ENCODE results near the gene CCDC92B.

DNA sequence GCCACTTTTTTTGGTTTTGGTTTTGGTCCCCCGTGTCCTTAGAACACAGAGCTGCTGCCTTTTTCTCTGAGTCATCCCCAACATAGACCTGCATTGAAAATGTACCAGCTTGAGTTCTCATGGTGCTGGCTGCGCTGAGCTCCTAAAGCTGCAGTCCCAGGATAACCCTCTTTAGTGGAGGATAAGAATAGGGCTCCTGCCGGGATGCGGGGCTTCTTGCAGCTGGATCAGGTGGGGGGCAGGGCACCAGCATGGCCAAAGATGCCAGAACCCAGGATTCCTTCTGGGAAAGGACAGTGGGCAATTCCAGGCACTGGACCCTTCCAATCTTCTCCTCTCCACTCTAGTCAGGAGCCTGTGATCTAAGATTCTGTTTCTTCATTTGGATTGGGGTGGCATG lies 29.6 kb downstream of the CCDC92B start:
- TF ChIP-seq POU2F2 (IDR thresholded peaks at IDR 0.05; ENCODE audit: low read depth, low read length) (no peak), POLR2A (IDR thresholded peaks at IDR 0.05; ENCODE audit: low read depth, low read length) (no peak), POLR2AphosphoS5 (IDR thresholded peaks at IDR 0.05; ENCODE audit: low read depth, low read length) (no peak)
